Testis (tissue), 2 donors: Measurements from ENCODE around the gene INPP5A.

Experiments used
- CTCF ChIP-seq, 3 experiments: fragments of 450-650 bp in 2 of 3; fragments of 200-600 bp in 1 of 3; sonication (generic) in 1 of 3; IDR thresholded peaks; one replicate each; pipeline ENCODE4 v1.5.1; 2016 to 2019; ENCODE audit warnings: antibody characterized with exemption in 3 of 3, mild to moderate bottlenecking in 2 of 3, moderate library complexity in 1 of 3
- POLR2A ChIP-seq: fragments of 450-650 bp; IDR thresholded peaks from one replicate; pipeline ENCODE4 v1.6.1; 2017; ENCODE audit warnings: antibody characterized with exemption, mild to moderate bottlenecking, moderate library complexity

- no peak for TF ChIP-seq CTCF (IDR thresholded peaks at IDR 0.05)
- no peak for TF ChIP-seq POLR2A
Measured at GRCh38 chr10:132687181-132687892, 149.8 kb downstream of the INPP5A start.
